Putamen (tissue), 1 donor: ENCODE results near the gene GFRA1.
A peak's percentile ranks its signal among the peaks of the same experiment; 100 is the strongest.

ENCODE experiments used
- DNase-seq: peaks from one replicate; pipeline ENCODE4 v3.0.0-alpha.2; 2016; ENCODE audit warnings: low spot score

The GFRA1 gene

GRCh38 chr10:116272440-116273283, at the start of gene GFRA1:
GFRA1 (minus strand) TSS chr10:116273206; CDS start chr10:116272029, 1,177 bp downstream.
- no peak for DNase-seq

- no peak for DNase-seq
These were observed 43.5 kb upstream of the GFRA1 start for GRCh38 chr10:116316503-116316902.

- no peak for DNase-seq
These were observed 39.5 kb upstream of the GFRA1 start for GRCh38 chr10:116312548-116312947.

GRCh38 chr10:116311706-116312490, 38.9 kb upstream of the GFRA1 start:
- no peak for DNase-seq

- DNase-seq, result no peak
These were observed 38.0 kb upstream of the GFRA1 start for GRCh38 chr10:116311016-116311415.

- DNase-seq, result no peak
These were observed 34.4 kb upstream of the GFRA1 start for GRCh38 chr10:116307455-116307854.

GRCh38 chr10:116306847-116307246, 33.8 kb upstream of the GFRA1 start:
- no peak for DNase-seq

- no peak for DNase-seq
These were observed 31.9 kb upstream of the GFRA1 start for GRCh38 chr10:116304923-116305322.

GRCh38 chr10:116300542-116300941, 27.5 kb upstream of the GFRA1 start:
- no peak for DNase-seq

GRCh38 chr10:116298586-116298985, 25.6 kb upstream of the GFRA1 start:
- DNase-seq, result peak; percentile 20

- no peak for DNase-seq
These were observed 23.3 kb upstream of the GFRA1 start for GRCh38 chr10:116296291-116296721.

- no peak for DNase-seq
These were observed 19.5 kb upstream of the GFRA1 start for GRCh38 chr10:116292493-116292892.

- DNase-seq, result no peak
These were observed 16.6 kb upstream of the GFRA1 start for GRCh38 chr10:116289652-116290051.

- DNase-seq, result peak; percentile 20
These were observed 15.0 kb upstream of the GFRA1 start for GRCh38 chr10:116287906-116288501.

- DNase-seq, result no peak
These were observed 13.7 kb upstream of the GFRA1 start for GRCh38 chr10:116286626-116287200.

- DNase-seq, result no peak
These were observed 8.8 kb upstream of the GFRA1 start for GRCh38 chr10:116281775-116282174.

- DNase-seq, result no peak
These were observed 5.8 kb upstream of the GFRA1 start for GRCh38 chr10:116278846-116279245.

GRCh38 chr10:116276981-116277380, 4.0 kb upstream of the GFRA1 start:
- DNase-seq, result no peak

GRCh38 chr10:116274064-116274904, 1.3 kb upstream of the GFRA1 start:
- no peak for DNase-seq

GRCh38 chr10:116271593-116272439, 1.2 kb downstream of the GFRA1 start:
- DNase-seq, result no peak
